Esophagus squamous epithelium (tissue), 5 donors: Measurements from ENCODE around the gene MGST2. TPM values are rescaled to one million over a fixed set of nuclear protein-coding genes. Genes with fewer than 3 reads are reported as not detected.
A peak's percentile ranks its signal among the peaks of the same experiment; 100 is the strongest.

Source experiments
- DNase-seq: peaks from one replicate; lab custom pipeline; 2025; lab: John Stamatoyannopoulos, UW
- H3K27ac ChIP-seq, 4 donors: fragments of 200-600 bp; sonication (generic); one replicate each; pipeline ENCODE4 v1.5.1; 2016 to 2019; ENCODE audit warnings: mild to moderate bottlenecking in 1 of 4
- H3K27me3 ChIP-seq, 4 donors: fragments of 200-600 bp; sonication (generic); 1 replicate in 3 of 4; 2 replicates in 1 of 4; pipeline versions ENCODE4 v1.5.1 to v1.6.0; 2017 to 2021; ENCODE audit warnings: antibody characterized with exemption in 1 of 4
- H3K36me3 ChIP-seq, 3 donors: fragments of 200-600 bp; sonication (generic); one replicate each; pipeline ENCODE4 v1.5.1; 2016 to 2019
- H3K4me1 ChIP-seq, 3 donors: fragments of 200-600 bp; sonication (generic); one replicate each; pipeline ENCODE4 v1.5.1; 2017 to 2019
- H3K4me3 ChIP-seq, 4 donors: fragments of 200-600 bp; sonication (generic); 1 replicate in 3 of 4; 2 replicates in 1 of 4; pipeline ENCODE4 v1.5.1; 2016 to 2019; ENCODE audit warnings: mild to moderate bottlenecking in 2 of 4, moderate library complexity in 1 of 4
- H3K9me3 ChIP-seq, 3 donors: fragments of 200-600 bp; sonication (generic); one replicate each; pipeline ENCODE4 v1.5.1; 2016 to 2019
- POLR2A ChIP-seq, 4 donors: fragments of 450-650 bp; IDR thresholded peaks; one replicate each; pipeline ENCODE4 v1.6.1; 2017; ENCODE audit warnings: antibody characterized with exemption in 4 of 4, mild to moderate bottlenecking in 4 of 4, moderate library complexity in 3 of 4
- WGBS, 2 donors: methylation state at CpG; one replicate each; pipeline ENCODE4 v1.1.5; 2018; 5-methylcytosine and 5-hydroxymethylcytosine counted together
- intact Hi-C: fragments of 100-400 bp; cut with DNase I; formaldehyde crosslinking; loops from one replicate; pipeline ENCODE4 v1.15.0; 2022
- total RNA-seq, 4 donors: library from RNA; depleted of rRNA; stranded (reverse); fragments of >200 nt; gene quantifications; one replicate each; pipeline ENCODE4 v1.1.0, GENCODE V29; 2016
- TF ChIP-seq, protein P1 (sequence below), 6 experiments: fragments of 450-650 bp in 4 of 6; fragments of 200-600 bp in 2 of 6; sonication (generic) in 2 of 6; IDR thresholded peaks; one replicate each; pipeline ENCODE4 v1.5.1; 2016 to 2019; ENCODE audit warnings: antibody characterized with exemption in 6 of 6, mild to moderate bottlenecking in 4 of 6, moderate library complexity in 4 of 6
- donor health status: DM: yes; HTN: yes; CAD: no.

Gene MGST2
- total RNA-seq = 100 to 1,000 TPM; 105 to 209 (median 158) TPM

DNA sequence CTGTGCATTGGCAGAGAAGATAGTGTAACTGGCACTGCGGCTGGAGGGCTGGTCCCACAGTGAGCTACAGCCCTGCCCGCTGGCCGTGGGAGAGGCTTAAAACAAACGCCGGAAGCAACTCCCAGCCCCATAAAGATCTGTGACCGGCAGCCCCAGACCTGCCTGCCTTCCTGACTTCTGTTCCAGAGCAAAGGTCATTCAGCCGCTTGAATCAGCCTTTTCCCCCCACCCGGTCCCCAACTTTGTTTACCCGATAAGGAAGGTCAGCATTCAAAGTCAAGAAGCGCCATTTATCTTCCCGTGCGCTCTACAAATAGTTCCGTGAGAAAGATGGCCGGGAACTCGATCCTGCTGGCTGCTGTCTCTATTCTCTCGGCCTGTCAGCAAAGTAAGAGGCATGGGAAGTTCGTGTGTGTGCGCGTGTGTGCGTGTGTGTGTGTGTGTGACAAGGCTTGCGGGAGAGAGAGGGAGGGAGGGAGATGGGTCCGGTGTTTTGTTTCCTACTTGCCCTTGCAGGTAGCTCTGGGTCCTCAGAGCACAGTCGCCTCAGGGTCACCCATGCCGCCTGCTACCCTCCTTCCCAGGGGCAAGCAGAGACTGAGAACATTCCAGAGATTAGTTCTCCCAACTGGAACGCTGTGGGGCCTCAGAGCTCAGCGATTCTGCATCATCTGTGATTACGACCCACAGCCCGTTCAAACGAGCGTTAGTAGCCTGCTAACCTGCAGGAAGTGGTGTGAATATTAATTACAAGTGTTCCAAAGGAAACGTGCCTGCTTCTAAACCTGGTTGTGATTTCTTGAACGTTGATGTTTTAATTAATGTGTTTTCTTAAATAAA lies at the start of gene MGST2:
Gene MGST2, plus strand, starts transcription at position 130 of the 840 bp plus-strand sequence. Its CDS starts 201 bp downstream, at position 331.
- H3K36me3 ChIP-seq = no peaks in the 10 kb centered on the region
- TF ChIP-seq, protein P1, sequence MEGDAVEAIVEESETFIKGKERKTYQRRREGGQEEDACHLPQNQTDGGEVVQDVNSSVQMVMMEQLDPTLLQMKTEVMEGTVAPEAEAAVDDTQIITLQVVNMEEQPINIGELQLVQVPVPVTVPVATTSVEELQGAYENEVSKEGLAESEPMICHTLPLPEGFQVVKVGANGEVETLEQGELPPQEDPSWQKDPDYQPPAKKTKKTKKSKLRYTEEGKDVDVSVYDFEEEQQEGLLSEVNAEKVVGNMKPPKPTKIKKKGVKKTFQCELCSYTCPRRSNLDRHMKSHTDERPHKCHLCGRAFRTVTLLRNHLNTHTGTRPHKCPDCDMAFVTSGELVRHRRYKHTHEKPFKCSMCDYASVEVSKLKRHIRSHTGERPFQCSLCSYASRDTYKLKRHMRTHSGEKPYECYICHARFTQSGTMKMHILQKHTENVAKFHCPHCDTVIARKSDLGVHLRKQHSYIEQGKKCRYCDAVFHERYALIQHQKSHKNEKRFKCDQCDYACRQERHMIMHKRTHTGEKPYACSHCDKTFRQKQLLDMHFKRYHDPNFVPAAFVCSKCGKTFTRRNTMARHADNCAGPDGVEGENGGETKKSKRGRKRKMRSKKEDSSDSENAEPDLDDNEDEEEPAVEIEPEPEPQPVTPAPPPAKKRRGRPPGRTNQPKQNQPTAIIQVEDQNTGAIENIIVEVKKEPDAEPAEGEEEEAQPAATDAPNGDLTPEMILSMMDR (IDR thresholded peaks at IDR 0.05) = no peak
- peak in 2 of 4 donors; percentile 26 to 47 for TF ChIP-seq POLR2A (IDR thresholded peaks at IDR 0.05)
- intact Hi-C loops = no loop called here
- peaks cover 18 to 73% (median 37%) of the 10 kb centered on the region in 3 donors for H3K4me1 ChIP-seq
- H3K27ac ChIP-seq = peak within 1 kb of the TSS; percentile 89 to 96 (median 94)
- no peaks in the 10 kb centered on the region for H3K27me3 ChIP-seq
- 0 to 3% methylated on average over 20 to 22 of the region's 32 CpGs for WGBS, 2 donors
- no peaks in the 10 kb centered on the region for H3K9me3 ChIP-seq
- H3K4me3 ChIP-seq = peak within 1 kb of the TSS; percentile 42 to 83 (median 58)
- DNase-seq = peak; percentile 11

DNA sequence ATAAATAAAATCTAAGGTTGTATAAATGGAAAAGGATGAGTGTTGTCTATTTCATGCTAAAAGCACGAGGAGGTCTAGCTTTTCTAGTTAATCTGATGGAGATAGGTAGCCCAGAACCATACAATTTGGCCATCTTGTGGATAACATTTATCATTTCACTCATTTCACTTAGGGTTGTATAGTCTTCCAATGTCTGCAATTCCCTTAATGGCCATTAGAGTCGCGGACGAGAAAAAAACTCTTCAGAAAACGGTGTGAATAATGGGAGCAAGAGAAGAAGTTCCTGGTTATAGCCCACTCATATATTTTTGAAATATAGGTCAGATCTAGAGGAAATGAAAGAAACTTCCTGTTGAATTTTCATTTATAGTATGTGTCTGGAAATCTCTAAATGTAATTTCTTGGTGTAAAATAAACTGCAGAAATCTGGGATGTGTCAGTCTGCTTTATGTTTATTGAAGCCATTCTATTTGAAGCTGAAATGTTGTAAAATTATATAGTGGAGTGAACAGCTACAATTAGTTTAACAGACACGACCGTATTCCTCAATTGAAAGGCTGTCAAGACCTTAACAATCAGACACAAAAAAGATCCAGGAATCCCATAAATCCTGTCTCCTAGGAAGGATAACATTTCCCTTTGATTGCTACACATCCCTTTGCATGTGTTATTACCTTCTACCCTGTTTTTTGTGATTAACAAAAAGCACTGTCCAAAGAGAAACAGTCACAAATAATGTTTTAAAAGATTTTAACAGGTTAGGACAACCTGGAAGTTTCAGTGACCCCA lies 47.7 kb upstream of the MGST2 start:
- WGBS, 2 donors = 71 to 76% methylated on average over 7 of the region's 7 CpGs
- no peaks in the 10 kb centered on the region for H3K9me3 ChIP-seq
- H3K27ac ChIP-seq = no peak overlapping the region
- TF ChIP-seq POLR2A (IDR thresholded peaks at IDR 0.05) = no peak
- TF ChIP-seq, protein P1 (IDR thresholded peaks at IDR 0.05) = peak in 3 of 6 experiments; percentile 8 to 38 (median 24)
- intact Hi-C loops = no loop called here
- H3K4me1 ChIP-seq = no peaks in the 10 kb centered on the region
- H3K4me3 ChIP-seq = no peak overlapping the region
- no peaks in the 10 kb centered on the region for H3K27me3 ChIP-seq
- H3K36me3 ChIP-seq = no peaks in the 10 kb centered on the region
- no peak for DNase-seq

DNA sequence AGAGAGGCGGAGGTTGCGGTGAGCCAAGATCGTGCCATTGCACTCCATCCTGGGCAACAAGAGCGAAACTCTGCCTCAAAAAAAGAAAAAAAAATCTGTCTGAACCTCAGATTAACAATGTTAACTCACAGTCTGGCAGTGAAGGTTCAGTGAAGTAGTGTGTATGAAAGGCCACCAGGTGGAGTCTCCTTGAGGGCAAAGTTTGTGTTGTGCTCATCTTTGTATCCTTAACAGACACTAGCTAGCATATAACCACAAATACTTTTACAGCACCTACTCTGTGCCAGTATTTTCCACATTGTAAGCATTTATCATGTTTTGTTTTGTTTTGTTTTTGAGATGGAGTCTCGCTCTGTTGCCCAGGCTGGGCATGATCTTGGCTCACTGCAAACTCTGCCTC lies 46.0 kb upstream of the MGST2 start:
- H3K27me3 ChIP-seq = no peaks in the 10 kb centered on the region
- H3K4me1 ChIP-seq = no peaks in the 10 kb centered on the region
- no peak overlapping the region for H3K27ac ChIP-seq
- no peak for TF ChIP-seq POLR2A (IDR thresholded peaks at IDR 0.05)
- TF ChIP-seq, protein P1 (IDR thresholded peaks at IDR 0.05) = peak in 5 of 6 experiments; percentile 26 to 69 (median 39)
- no peaks in the 10 kb centered on the region for H3K36me3 ChIP-seq
- H3K4me3 ChIP-seq = no peak overlapping the region
- DNase-seq = no peak
- 93% methylated on average over 5 of the region's 5 CpGs for WGBS, 2 donors
- H3K9me3 ChIP-seq = no peaks in the 10 kb centered on the region
- intact Hi-C loops = no loop called here

DNA sequence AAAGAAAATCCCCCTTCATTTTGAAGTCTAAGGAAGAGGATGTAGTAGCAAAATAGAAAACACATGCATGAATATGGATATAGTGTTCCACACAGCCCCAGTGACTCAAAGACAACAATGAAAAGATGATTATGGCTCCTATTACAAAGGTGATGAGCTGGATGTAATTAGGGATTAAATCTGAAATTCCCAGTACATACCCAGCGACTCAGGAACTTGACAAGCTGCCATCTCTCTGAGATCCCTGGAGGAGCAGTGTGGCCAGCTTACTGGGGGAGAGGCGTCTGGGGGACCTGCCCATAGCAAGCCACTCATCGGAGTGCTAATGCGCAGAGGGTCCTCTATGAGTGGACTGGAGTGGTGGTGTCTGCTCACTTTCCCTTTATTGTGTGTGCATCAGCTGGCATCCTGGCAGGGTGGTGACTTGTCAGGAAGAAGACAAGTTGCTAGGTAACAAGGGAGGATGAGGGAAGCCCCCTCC lies 42.7 kb upstream of the MGST2 start:
- intact Hi-C loops = no loop called here
- H3K4me1 ChIP-seq = no peaks in the 10 kb centered on the region
- WGBS, 2 donors = 47 to 64% methylated on average over 3 to 4 of the region's 4 CpGs
- H3K27me3 ChIP-seq = no peaks in the 10 kb centered on the region
- no peak overlapping the region for H3K4me3 ChIP-seq
- H3K27ac ChIP-seq = no peak overlapping the region
- H3K36me3 ChIP-seq = peaks cover 0 to 4% (median 0%) of the 10 kb centered on the region in 3 donors
- H3K9me3 ChIP-seq = no peaks in the 10 kb centered on the region
- TF ChIP-seq POLR2A (IDR thresholded peaks at IDR 0.05) = no peak
- DNase-seq = no peak

DNA sequence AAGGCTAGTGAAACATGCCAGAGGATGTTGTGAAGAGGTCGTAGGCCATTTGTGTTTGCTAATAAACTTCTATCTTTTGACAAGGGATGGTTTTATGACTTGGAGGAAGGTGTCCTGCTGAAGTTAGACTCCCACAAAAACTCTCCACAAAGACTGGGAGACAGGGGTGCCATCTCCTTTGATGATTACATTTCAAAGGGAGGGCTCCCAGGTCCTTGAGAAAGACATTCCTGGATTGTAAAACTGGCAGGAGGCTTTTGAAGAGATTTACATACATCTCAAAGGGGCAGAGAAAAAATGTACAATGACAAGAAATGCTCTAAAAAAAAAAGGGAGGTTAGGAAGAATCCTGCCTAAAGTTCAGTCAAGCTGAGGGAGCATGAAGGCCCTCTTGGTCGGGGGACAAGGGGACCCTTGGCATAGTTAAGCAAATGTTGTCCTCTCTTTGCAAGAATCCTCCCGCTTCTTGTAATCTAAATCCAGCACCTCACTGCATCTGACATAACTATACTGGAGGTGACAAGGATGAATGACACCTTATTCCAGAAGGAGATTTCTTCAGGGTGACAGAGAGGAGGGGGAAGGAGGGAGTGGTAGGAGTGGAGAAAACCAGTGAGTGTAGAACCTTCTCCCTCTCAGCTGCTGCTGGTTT lies 41.1 kb upstream of the MGST2 start:
- no peak overlapping the region for H3K27ac ChIP-seq
- WGBS, 2 donors = 69 to 75% methylated on average over 3 of the region's 3 CpGs
- intact Hi-C loops = no loop called here

More for the DNA sequence above, 41.1 kb upstream of the MGST2 start:
- no peaks in the 10 kb centered on the region for H3K9me3 ChIP-seq
- H3K4me3 ChIP-seq = no peak overlapping the region
- peaks cover 0 to 7% (median 0%) of the 10 kb centered on the region in 3 donors for H3K4me1 ChIP-seq
- no peaks in the 10 kb centered on the region for H3K27me3 ChIP-seq
- TF ChIP-seq, protein P1 (IDR thresholded peaks at IDR 0.05) = no peak
- TF ChIP-seq POLR2A (IDR thresholded peaks at IDR 0.05) = no peak
- no peak for DNase-seq
- H3K36me3 ChIP-seq = peaks cover 0 to 4% (median 0%) of the 10 kb centered on the region in 3 donors
